ENCODE data around the gene CTTN. TPM values are rescaled to one million over a fixed set of nuclear protein-coding genes. Genes with fewer than 3 reads are reported as not detected.

CTTN gene
- total RNA-seq, 1 experiment from 2014 or later: 533 TPM

GRCh38 chr11:70364745-70365543, 33.4 kb upstream of the CTTN start:
- Histone ChIP-seq H4K20me1 (ENCODE audit: insufficient read depth) (peaks cover 13% of the 10 kb centered on the region), H2AFZ (no peak overlapping the region), H3K4me3 (no peak overlapping the region), H3K4me2 (no peak overlapping the region), H3K27me3 (ENCODE audit: insufficient read depth, low read depth) (no peaks in the 10 kb centered on the region), H3K36me3 (ENCODE audit: low read depth) (peaks cover 36% of the 10 kb centered on the region; the same call in 1 of the 2 replicates), H3K79me2 (ENCODE audit: low read depth) (peaks cover 10% of the 10 kb centered on the region; the same call in 1 of the 2 replicates), H3K27ac (no peak overlapping the region), H3K4me1 (replicated peaks; ENCODE audit: insufficient read depth) (no peaks in the 10 kb centered on the region), H3K9me3 (ENCODE audit: insufficient read depth, low read depth) (no peaks in the 10 kb centered on the region), H3K9me2 (ENCODE audit: insufficient read depth) (no peaks in the 10 kb centered on the region), H3F3A (ENCODE audit: insufficient read depth, low read depth) (peaks cover 32% of the 10 kb centered on the region; the same call in 1 of the 2 replicates)
- CTCF ChIA-PET: no interaction called here
- no peak for TF ChIP-seq EZH2 (IDR thresholded peaks at IDR 0.05; ENCODE audit: low read depth)
- TF ChIP-seq, protein P1, sequence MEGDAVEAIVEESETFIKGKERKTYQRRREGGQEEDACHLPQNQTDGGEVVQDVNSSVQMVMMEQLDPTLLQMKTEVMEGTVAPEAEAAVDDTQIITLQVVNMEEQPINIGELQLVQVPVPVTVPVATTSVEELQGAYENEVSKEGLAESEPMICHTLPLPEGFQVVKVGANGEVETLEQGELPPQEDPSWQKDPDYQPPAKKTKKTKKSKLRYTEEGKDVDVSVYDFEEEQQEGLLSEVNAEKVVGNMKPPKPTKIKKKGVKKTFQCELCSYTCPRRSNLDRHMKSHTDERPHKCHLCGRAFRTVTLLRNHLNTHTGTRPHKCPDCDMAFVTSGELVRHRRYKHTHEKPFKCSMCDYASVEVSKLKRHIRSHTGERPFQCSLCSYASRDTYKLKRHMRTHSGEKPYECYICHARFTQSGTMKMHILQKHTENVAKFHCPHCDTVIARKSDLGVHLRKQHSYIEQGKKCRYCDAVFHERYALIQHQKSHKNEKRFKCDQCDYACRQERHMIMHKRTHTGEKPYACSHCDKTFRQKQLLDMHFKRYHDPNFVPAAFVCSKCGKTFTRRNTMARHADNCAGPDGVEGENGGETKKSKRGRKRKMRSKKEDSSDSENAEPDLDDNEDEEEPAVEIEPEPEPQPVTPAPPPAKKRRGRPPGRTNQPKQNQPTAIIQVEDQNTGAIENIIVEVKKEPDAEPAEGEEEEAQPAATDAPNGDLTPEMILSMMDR (conservative IDR thresholded peaks at IDR 0.05): no peak
- no TSS peak for BruUV-seq (replicated peaks)
- POLR2A ChIA-PET (ENCODE audit: unreplicated experiment): no interaction called here
- intact Hi-C loops (cut with micrococcal nuclease; ENCODE audit: unreplicated experiment): no loop called here
- DNase-seq: no peak

- ChIA-PET CTCF (no interaction called here), POLR2A (ENCODE audit: unreplicated experiment) (no interaction called here)
- Histone ChIP-seq H2AFZ (no peak overlapping the region), H3K4me1 (replicated peaks; ENCODE audit: insufficient read depth) (no peaks in the 10 kb centered on the region), H3K27ac (no peak overlapping the region), H3K9me3 (ENCODE audit: insufficient read depth, low read depth) (no peaks in the 10 kb centered on the region), H3K36me3 (ENCODE audit: low read depth) (peaks cover 30% of the 10 kb centered on the region; the same call in 1 of the 2 replicates), H3K4me2 (no peak overlapping the region), H3K79me2 (ENCODE audit: low read depth) (peaks cover 16% of the 10 kb centered on the region; the same call in 1 of the 2 replicates), H4K20me1 (ENCODE audit: insufficient read depth) (peaks cover 12% of the 10 kb centered on the region), H3K27me3 (ENCODE audit: insufficient read depth, low read depth) (no peaks in the 10 kb centered on the region), H3K4me3 (no peak overlapping the region), H3K9me2 (ENCODE audit: insufficient read depth) (no peaks in the 10 kb centered on the region), H3F3A (ENCODE audit: insufficient read depth, low read depth) (peaks cover 27% of the 10 kb centered on the region; the same call in 1 of the 2 replicates)
- no TSS peak for BruUV-seq (replicated peaks)
- TF ChIP-seq, protein P1 (conservative IDR thresholded peaks at IDR 0.05): no peak
- no peak for TF ChIP-seq EZH2 (IDR thresholded peaks at IDR 0.05; ENCODE audit: low read depth)
- intact Hi-C loops (cut with micrococcal nuclease; ENCODE audit: unreplicated experiment): no loop called here
- no peak for DNase-seq
These were observed 32.8 kb upstream of the CTTN start for GRCh38 chr11:70365544-70365927.

DNA sequence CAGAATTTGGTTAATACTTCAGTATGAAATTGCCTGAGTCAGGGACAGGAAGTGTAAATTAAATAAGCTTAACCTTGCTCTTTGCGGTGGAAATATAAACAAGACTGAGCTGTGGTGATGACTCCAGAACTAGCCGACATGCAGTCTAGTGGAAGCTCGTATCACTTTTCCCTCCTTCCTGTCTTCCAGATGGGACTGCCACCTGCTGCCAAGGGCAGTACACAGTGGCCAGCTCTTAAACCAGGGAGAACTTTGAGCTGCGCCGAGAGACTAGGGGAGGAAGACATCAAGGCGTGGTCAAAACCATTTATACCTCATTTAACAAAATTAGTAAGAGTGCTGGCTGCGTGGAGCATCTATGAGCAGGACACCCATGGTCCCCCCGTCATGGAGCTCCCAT, 31.3 kb upstream of the CTTN start:
- Histone ChIP-seq H3K27ac (no peak overlapping the region), H3K9me3 (ENCODE audit: insufficient read depth, low read depth) (no peaks in the 10 kb centered on the region), H3F3A (ENCODE audit: insufficient read depth, low read depth) (peaks cover 21% of the 10 kb centered on the region; the same call in 1 of the 2 replicates), H3K4me1 (replicated peaks; ENCODE audit: insufficient read depth) (no peaks in the 10 kb centered on the region), H3K4me3 (no peak overlapping the region), H3K79me2 (ENCODE audit: low read depth) (peaks cover 16% of the 10 kb centered on the region; the same call in 1 of the 2 replicates), H3K9me2 (ENCODE audit: insufficient read depth) (no peaks in the 10 kb centered on the region), H3K4me2 (no peak overlapping the region), H4K20me1 (ENCODE audit: insufficient read depth) (peaks cover 7% of the 10 kb centered on the region), H3K36me3 (ENCODE audit: low read depth) (peaks cover 31% of the 10 kb centered on the region), H3K27me3 (ENCODE audit: insufficient read depth, low read depth) (no peaks in the 10 kb centered on the region), H2AFZ (no peak overlapping the region)
- TF ChIP-seq EZH2 (IDR thresholded peaks at IDR 0.05; ENCODE audit: low read depth): no peak
- TF ChIP-seq, protein P1 (conservative IDR thresholded peaks at IDR 0.05): no peak
- CTCF ChIA-PET: no interaction called here
- POLR2A ChIA-PET (ENCODE audit: unreplicated experiment): interaction anchor here (0.6 kb wide), 1 partner anchor 607 kb away, joined by 5 read pairs; no protein-coding TSS in a partner anchor
- DNase-seq: no peak
- BruUV-seq (replicated peaks): no TSS peak
- intact Hi-C loops (cut with micrococcal nuclease; ENCODE audit: unreplicated experiment): no loop called here

All from PC-9 (cell line).